HK-2 (cell line): ENCODE data around the gene NAV1.

Experiments
- DNase-seq: peaks from one replicate; pipeline ENCODE4 v3.0.0-alpha.2; 2018; ENCODE audit not compliant: unreplicated experiment

The NAV1 gene

DNA sequence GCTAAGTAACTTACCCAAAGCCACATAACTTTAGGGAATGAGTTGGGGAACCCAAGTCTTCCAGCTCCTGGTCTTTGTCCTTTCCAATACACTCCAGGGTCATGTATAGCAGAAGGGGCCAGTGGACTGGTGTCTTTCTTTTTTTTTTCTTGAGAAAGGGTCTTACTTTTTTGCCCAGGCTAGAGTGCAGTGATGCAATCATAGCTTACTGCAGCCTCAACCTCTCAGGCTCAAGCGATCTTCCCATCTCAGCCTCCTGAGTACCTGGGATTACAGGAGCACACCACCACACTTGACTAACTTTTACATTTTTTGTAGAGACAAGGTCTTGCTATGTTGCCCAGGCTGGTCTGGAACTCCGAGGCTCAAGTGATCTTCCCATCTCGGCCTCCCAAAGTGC is 12.2 kb downstream of the NAV1 start:
- no peak for DNase-seq

DNA sequence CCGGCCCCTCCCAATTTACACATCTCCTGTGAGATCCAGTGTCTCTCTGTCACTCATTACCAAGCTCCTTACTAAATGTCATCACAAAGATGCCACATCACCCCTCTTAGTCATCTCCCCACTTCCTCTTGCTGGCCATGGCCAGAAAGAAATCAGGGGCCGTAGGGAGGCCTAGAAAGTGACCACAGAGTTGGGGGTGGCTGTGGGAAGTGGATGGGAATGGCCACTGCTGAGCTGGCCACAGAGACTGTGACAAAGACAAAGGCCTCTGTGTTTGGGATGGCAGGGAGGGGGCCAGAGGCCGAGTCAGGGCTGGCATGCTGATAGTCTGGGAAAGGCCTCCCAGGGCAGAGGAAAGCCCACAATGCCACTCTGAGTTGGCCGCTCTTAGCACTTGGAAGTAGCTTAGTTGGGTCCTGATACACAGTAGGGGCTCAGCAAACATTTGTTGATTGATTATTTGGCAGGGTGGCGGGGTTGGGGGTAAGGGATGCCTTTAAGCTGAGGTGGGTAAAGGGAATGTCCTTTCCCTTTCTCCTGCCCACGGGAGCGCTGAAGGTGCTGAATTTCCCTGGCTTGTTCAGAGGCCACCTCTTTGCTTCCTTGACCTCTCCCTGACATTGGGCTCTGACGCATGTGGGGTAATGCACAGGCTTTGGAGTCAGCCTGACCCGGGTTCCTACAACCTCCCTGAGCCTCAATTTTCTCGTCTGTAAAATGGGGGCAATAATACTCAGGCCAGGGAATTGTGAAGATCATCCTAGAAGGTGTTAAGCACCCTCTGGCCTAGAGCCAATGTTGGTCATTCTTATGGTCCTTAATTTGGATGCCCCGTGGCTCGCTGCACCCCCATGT is 13.2 kb downstream of the NAV1 start:
- DNase-seq: peak; percentile 92

- DNase-seq: peak; percentile 90
Measured at GRCh38 chr1:201552941-201553351, 14.0 kb downstream of the NAV1 start.

DNA sequence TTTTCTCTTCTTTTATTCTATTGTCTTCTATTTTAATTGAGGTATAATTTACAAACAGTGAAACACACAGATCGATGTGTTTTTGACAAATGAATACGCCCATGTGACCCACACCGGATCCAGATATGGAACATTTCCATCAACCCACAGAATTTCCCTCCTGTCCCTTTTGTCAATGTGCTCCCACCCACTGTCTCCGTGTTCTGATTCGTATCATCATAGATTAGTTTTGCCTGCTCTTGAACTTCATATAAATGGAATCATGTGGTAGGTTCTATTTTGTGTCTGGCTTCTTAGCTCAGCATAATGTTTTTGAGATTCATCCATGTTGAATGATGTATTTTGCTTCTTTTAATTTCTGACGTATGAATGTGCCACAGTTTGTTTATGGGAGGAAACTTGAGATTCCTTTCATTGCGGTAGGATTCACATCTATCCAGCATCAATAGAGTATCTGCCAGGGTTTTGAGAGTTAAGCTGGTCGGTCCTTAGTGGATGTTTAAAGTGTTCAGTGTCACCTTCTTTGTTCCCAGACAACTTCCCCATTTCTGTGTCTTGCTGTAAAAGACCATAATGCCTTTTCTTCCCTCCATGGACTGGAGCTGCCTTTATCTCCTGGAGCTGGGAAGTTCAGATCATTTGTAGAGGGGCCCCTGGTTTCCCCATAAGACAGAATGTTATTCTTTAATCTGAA is 14.7 kb downstream of the NAV1 start:
- no peak for DNase-seq

GRCh38 chr1:201554190-201554600 is 15.3 kb downstream of the NAV1 start:
- DNase-seq: no peak

GRCh38 chr1:201554789-201555592 is 16.1 kb downstream of the NAV1 start:
- no peak for DNase-seq

GRCh38 chr1:201555593-201555945 is 16.6 kb downstream of the NAV1 start:
- DNase-seq: no peak

GRCh38 chr1:201556841-201557571 is 18.1 kb downstream of the NAV1 start:
- no peak for DNase-seq

DNA sequence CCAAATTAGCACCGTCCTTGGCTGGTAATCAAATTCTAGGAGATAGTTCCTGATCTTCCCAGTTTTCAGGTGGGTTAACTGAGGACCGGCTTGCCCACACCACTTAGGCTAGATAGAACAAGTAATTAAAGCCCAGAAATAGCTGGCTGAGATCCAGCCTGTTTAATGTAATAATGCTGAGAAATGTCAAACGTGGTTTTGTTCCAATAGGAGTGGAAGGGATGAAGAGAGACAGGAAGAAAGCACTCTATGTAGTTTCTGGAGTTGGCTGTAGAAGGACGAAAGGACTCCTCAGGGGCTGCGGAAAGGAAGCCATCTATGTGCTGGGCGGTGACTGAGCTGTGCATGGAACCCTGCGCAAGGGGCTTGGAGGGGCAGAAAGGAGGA is 18.6 kb downstream of the NAV1 start:
- no peak for DNase-seq

DNA sequence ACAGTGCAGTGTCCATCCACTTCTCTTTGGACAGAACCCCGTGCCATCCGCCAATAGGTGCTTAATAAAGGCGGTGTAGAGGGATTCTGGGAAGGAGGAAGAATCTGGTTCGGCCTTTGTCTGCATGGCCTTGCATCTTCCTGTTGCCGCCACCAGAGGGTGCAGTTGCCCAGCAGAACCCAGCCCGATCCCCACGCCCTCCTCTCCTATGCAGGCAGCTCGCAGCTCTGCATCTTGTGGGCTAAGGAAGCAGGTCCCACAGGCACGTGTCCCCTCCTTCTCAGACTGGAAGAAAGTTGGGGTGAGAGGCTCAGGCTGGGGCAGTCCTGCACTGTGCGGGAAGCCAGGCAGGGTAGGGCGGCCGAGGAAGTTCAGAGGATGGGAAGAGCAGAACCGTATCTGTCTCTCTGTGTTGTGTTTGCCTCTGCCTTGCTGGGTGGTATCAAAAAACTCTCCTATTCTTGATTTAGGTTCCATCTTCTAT is 20.8 kb downstream of the NAV1 start:
- DNase-seq: peak; percentile 88

GRCh38 chr1:201560328-201561194 is 21.6 kb downstream of the NAV1 start:
- no peak for DNase-seq

GRCh38 chr1:201561195-201561564 is 22.3 kb downstream of the NAV1 start:
- DNase-seq: no peak

DNA sequence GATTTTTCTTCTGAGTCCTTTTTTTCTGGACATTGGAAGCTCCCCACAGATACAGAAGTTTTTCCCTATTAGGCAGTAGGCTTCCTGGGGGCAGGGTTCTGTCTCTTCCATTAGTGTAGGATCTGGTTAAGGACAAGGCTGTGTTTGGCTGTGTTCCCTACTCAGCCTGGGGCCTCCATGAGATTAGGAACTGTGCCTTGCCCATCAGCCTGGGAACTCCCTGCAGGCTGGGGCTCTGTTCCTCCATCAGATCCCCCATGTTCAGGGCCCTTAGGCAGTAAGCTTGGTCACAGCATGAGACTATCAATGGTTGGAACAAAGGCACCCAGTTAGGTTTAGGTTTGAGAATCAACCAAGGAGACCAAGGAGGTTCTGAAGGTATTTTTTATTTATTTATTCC is 22.7 kb downstream of the NAV1 start:
- DNase-seq: no peak

GRCh38 chr1:201562257-201562656 is 23.3 kb downstream of the NAV1 start:
- DNase-seq: no peak

GRCh38 chr1:201562659-201563405 is 23.9 kb downstream of the NAV1 start:
- no peak for DNase-seq

DNA sequence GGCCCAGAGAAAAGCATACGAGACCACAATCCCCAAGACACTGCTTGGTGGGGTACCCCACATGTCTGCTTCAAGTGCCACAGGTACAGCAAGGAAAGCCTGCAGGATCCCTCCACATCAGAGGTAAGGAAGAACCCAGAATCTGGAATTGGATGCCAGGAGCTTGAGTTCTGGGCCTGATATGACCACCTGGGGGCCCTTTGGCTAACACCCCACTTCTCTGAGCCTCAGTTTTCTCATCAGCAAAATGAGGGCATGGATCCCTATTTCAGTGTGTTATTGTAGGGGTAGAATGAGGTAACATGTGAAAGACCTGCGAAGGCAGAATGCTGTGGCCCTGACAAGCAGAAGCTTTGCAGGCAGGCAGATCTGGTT is 24.5 kb downstream of the NAV1 start:
- no peak for DNase-seq

- DNase-seq: no peak
Measured at GRCh38 chr1:201563941-201564340, 25.0 kb downstream of the NAV1 start.

DNA sequence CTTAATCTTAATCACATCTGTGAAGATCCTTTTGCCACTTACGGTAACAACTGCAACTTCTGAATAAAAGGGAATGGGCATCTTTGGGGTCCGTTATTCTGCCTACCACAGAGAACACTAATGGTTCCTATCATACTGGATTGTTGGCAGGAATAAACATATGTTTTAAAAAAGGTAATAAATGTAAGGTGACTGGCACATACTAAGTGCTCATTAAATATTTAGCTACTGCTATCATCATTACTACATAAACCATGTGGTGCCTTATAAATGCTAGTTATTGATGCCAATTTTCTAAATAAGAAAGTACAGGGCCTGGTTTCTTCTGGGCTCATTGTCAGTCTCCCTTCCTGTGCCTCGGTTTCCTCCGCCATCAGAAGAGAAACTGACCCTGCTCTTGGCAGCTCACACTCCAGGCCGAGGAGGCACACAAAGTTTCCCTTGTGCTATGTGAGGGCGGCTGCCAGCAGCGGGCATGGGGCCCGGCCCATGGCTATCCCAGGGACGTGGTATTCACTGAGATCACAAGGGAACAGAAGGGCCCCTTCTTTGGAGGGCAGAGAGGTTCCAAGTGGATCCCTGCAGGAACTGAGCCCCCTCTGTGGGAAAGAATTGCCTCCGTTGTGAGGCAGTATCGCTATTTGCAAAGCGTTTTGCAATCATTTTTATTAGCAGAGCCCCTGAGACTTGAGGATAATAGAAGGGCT is 26.2 kb downstream of the NAV1 start:
- DNase-seq: no peak

- no peak for DNase-seq
Measured at GRCh38 chr1:201565771-201566528, 27.0 kb downstream of the NAV1 start.
